Kidney epithelial cell (primary cell): ENCODE results near the gene SLFN11. TPM values are rescaled to one million over a fixed set of nuclear protein-coding genes. Genes with fewer than 3 reads are reported as not detected.

ENCODE experiments used
- DNase-seq: peaks from one replicate; pipeline ENCODE4 v3.0.0-alpha.2; 2010; ENCODE audit warnings: low read depth
- H3K27me3 ChIP-seq: 2 replicates; pipeline ENCODE4 v1.6.0; 2011; ENCODE audit warnings: low read length; ENCODE audit not compliant: control insufficient read depth, insufficient read depth
- H3K36me3 ChIP-seq: 2 replicates; pipeline ENCODE4 v1.5.1; 2011; ENCODE audit warnings: low read length; ENCODE audit not compliant: control insufficient read depth, insufficient read depth
- H3K4me3 ChIP-seq: 2 replicates; pipeline ENCODE4 v1.5.1; 2011; ENCODE audit warnings: low read depth, mild to moderate bottlenecking, control low read depth, low read length
- CTCF ChIP-seq: IDR thresholded peaks from 2 replicates; pipeline ENCODE4 v1.5.1; 2011; ENCODE audit warnings: mild to moderate bottlenecking, moderate library complexity, low read length, control low read depth, inconsistent platforms; ENCODE audit not compliant: insufficient read depth, poor library complexity, severe bottlenecking
- total RNA-seq: library from RNA; depleted of rRNA; stranded (reverse); fragments of >200 nt; gene quantifications from 2 replicates; pipeline ENCODE4 v1.2.3, GENCODE V29; 2015

SLFN11 gene
- total RNA-seq, 1 donor from 2014 or later: 0.04 TPM

DNA sequence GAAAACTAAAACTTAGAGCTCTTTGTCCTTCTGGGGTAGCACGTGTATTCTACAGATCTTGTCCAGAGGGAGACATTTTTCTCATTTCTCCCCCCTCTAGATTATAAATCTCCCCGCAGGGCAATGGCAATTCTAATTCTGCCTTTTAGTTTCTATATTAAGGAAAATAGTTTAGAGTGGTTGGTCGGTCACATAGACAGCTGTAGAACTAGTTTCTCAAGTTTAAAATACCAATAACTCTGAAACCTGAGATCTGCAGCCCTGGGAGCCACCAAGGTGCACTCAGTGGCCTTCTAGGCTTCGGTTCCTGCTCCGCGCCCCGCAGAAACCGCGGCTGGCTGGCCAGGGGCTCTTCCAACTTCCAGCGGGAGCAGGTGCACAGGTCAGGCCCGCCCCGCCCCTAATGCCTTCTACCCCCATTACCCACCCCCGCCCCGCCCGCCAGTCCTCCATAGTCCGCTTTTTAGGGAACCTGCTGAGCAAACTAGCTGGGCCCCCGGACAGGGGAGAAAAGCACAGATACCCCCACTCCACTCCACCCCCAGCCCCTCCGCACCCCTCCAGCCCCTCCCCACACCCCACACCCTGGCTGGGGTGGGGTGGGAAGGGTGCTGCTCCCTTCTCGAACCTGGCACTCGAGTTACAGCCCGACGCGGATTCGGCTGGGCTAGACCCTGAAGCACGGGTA lies 431 bp downstream of the SLFN11 start:
- H3K36me3 ChIP-seq: no peaks in the 10 kb centered on the region
- peak overlapping the region; percentile 40 for H3K4me3 ChIP-seq
- H3K27me3 ChIP-seq: peaks cover 18% of the 10 kb centered on the region
- TF ChIP-seq CTCF: no peak
- no peak for DNase-seq

DNA sequence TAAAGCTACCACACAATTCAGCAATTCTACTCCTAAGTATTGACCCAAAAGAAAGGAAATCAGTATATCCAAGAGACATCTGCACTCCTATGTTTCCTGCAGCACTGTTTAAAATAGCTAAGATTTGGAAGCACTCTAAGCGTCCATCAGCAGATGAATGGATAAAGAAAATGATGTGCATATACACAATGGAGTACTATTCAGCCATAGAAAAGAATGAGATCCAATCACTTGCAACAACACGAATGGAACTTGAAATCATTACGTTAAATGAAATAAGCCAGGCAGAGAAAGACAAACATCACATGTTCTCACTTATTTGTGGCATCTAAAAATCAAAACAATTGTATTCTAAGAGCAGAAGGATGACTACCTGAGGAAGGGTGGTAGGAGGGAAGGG lies 1.5 kb downstream of the SLFN11 start:
- Histone ChIP-seq H3K4me3 (no peak overlapping the region), H3K36me3 (no peaks in the 10 kb centered on the region), H3K27me3 (peaks cover 18% of the 10 kb centered on the region)
- no peak for TF ChIP-seq CTCF
- DNase-seq: no peak

- DNase-seq: no peak
- no peaks in the 10 kb centered on the region for H3K36me3 ChIP-seq
- peaks cover 6% of the 10 kb centered on the region for H3K27me3 ChIP-seq
- no peak for TF ChIP-seq CTCF
- H3K4me3 ChIP-seq: no peak overlapping the region
Measured at GRCh38 chr17:35368081-35368830, 5.2 kb downstream of the SLFN11 start.

- TF ChIP-seq CTCF: no peak
- no peak overlapping the region for H3K4me3 ChIP-seq
- H3K27me3 ChIP-seq: no peaks in the 10 kb centered on the region
- no peak for DNase-seq
- no peaks in the 10 kb centered on the region for H3K36me3 ChIP-seq
Measured at GRCh38 chr17:35361027-35361426, 12.4 kb downstream of the SLFN11 start.

DNA sequence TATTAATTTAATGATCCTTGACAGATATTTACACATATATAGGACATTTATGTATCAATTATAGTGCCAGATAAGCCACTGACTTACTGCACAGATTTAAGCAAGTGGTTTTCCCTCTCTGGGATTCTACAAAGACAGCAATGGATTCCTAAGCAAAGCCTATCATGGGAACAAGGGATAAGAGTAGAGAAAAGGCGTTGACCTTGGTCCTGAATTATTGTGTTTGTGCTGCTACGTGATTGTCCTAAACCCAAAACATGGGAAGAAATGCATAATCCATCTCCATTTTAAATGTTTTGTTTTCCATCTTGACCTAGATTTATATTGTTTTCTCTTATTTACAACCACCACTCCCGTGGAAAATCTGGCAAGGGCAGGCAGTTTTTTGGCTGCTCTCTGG lies 14.0 kb downstream of the SLFN11 start:
- TF ChIP-seq CTCF: no peak
- Histone ChIP-seq H3K27me3 (no peaks in the 10 kb centered on the region), H3K4me3 (no peak overlapping the region), H3K36me3 (no peaks in the 10 kb centered on the region)
- no peak for DNase-seq
